GM21515 (cell line): ENCODE data around the gene FLVCR2.

Source experiments
- ATAC-seq: cut with Tn5 transposase; IDR thresholded peaks from one replicate; pipeline ENCODE4 v1.9.1; 2021; ENCODE audit not compliant: unreplicated experiment

The FLVCR2 gene

GRCh38 chr14:75554482-75554881, 23.9 kb upstream of the FLVCR2 start:
- no peak for ATAC-seq

GRCh38 chr14:75558440-75558839, 20.0 kb upstream of the FLVCR2 start:
- no peak for ATAC-seq

GRCh38 chr14:75559045-75559444, 19.4 kb upstream of the FLVCR2 start:
- ATAC-seq: no peak

GRCh38 chr14:75559451-75560222, 18.8 kb upstream of the FLVCR2 start:
- no peak for ATAC-seq

- ATAC-seq: no peak
These were observed 17.4 kb upstream of the FLVCR2 start for GRCh38 chr14:75561013-75561432.

- no peak for ATAC-seq
These were observed 16.3 kb upstream of the FLVCR2 start for GRCh38 chr14:75562089-75562488.

GRCh38 chr14:75562489-75562888, 15.9 kb upstream of the FLVCR2 start:
- ATAC-seq: no peak

- ATAC-seq: no peak
These were observed 14.5 kb upstream of the FLVCR2 start for GRCh38 chr14:75563931-75564330.

- ATAC-seq: no peak
These were observed 13.4 kb upstream of the FLVCR2 start for GRCh38 chr14:75565056-75565455.

- ATAC-seq: no peak
These were observed 12.1 kb upstream of the FLVCR2 start for GRCh38 chr14:75566321-75566720.

- ATAC-seq: no peak
These were observed 11.7 kb upstream of the FLVCR2 start for GRCh38 chr14:75566752-75567151.

GRCh38 chr14:75568140-75568539, 10.3 kb upstream of the FLVCR2 start:
- ATAC-seq: no peak

- no peak for ATAC-seq
These were observed 9.6 kb upstream of the FLVCR2 start for GRCh38 chr14:75568791-75569190.

- ATAC-seq: no peak
These were observed 7.6 kb upstream of the FLVCR2 start for GRCh38 chr14:75570797-75571196.

- no peak for ATAC-seq
These were observed 6.3 kb upstream of the FLVCR2 start for GRCh38 chr14:75572104-75572503.

GRCh38 chr14:75577090-75577489, 1.3 kb upstream of the FLVCR2 start:
- ATAC-seq: no peak

GRCh38 chr14:75577729-75578101, 705 bp upstream of the FLVCR2 start:
- peak; percentile 81 for ATAC-seq

- ATAC-seq: no peak
These were observed 442 bp downstream of the FLVCR2 start for GRCh38 chr14:75578786-75579337.

GRCh38 chr14:75579338-75579864, 981 bp downstream of the FLVCR2 start:
- no peak for ATAC-seq

GRCh38 chr14:75579882-75580281, 1.5 kb downstream of the FLVCR2 start:
- no peak for ATAC-seq

GRCh38 chr14:75587388-75587787, 9.0 kb downstream of the FLVCR2 start:
- ATAC-seq: no peak

- ATAC-seq: no peak
These were observed 11.5 kb downstream of the FLVCR2 start for GRCh38 chr14:75589931-75590330.
